ENCODE data around the gene UBE2E2.

DNA sequence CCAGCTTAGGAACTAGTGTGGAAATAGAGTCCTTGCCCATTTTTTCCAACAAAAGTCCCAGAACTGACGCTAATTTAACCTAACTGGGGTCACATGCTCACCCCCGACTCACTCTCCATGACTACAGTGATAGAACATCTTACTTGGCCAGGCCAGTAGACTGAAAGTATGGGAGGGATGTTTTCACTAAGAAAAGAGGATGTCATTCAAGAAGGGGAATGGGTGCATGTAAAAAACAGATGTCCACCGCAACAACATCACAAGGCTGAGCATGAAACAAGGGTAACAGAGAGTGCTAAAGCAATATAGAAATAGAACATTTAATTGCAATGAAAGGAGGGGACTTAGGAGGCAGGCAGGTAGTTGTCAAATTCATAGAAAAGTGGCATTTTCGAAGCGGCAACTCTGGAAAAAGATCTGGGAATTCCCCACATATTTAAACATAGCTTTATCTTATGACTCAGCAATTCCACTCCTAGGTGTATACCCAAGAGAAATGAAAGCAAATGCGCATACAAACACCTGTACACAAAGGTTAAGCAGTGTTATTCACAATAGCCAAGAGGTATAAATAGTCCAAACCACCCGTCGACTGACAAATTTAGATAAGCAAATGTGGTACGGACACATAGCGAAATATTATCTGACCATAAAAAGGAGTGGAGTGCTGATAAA lies 41.1 kb upstream of the UBE2E2 start:
- no peak for TF ChIP-seq ZNF2 (tag by site-specific recombination; IDR thresholded peaks at IDR 0.05)
- no peak for TF ChIP-seq ZNF791 (tag by site-specific recombination; IDR thresholded peaks at IDR 0.05)
- TF ChIP-seq BCL11A (tag by site-specific recombination; IDR thresholded peaks at IDR 0.05; ENCODE audit: low read depth), result no peak
- no peak for TF ChIP-seq ZNF747 (tag by site-specific recombination; IDR thresholded peaks at IDR 0.05)
- TF ChIP-seq SP2 (tag by site-specific recombination; IDR thresholded peaks at IDR 0.05), result no peak
- TF ChIP-seq ZNF623 (tag by site-specific recombination; IDR thresholded peaks at IDR 0.05), result no peak
- TF ChIP-seq, protein P1, sequence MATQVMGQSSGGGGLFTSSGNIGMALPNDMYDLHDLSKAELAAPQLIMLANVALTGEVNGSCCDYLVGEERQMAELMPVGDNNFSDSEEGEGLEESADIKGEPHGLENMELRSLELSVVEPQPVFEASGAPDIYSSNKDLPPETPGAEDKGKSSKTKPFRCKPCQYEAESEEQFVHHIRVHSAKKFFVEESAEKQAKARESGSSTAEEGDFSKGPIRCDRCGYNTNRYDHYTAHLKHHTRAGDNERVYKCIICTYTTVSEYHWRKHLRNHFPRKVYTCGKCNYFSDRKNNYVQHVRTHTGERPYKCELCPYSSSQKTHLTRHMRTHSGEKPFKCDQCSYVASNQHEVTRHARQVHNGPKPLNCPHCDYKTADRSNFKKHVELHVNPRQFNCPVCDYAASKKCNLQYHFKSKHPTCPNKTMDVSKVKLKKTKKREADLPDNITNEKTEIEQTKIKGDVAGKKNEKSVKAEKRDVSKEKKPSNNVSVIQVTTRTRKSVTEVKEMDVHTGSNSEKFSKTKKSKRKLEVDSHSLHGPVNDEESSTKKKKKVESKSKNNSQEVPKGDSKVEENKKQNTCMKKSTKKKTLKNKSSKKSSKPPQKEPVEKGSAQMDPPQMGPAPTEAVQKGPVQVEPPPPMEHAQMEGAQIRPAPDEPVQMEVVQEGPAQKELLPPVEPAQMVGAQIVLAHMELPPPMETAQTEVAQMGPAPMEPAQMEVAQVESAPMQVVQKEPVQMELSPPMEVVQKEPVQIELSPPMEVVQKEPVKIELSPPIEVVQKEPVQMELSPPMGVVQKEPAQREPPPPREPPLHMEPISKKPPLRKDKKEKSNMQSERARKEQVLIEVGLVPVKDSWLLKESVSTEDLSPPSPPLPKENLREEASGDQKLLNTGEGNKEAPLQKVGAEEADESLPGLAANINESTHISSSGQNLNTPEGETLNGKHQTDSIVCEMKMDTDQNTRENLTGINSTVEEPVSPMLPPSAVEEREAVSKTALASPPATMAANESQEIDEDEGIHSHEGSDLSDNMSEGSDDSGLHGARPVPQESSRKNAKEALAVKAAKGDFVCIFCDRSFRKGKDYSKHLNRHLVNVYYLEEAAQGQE (tag by site-specific recombination; IDR thresholded peaks at IDR 0.05), result no peak

Measured in HEK293 (cell line).